ENCODE data around the gene CDT1.

The CDT1 gene

DNA sequence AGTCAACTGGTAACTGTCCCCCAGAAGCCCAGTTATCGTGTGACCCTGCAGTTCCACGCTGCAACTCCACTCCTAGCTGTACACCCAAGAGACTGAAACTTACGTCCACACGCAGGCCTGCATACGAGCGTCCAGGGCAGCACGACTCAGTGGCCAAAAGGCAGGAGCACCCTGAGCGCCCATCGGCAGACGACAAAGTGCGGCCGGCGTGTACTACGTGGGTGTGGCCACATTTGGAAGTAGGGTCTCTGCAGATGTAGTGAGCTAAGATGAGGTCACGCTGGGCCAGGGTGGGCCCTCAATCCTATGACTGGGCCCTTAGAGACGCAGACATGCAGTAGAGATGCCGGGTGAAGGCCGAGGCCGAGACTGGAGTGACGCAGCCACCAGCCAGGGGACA lies 39.7 kb downstream of the CDT1 start:
- TF ChIP-seq, protein P1, sequence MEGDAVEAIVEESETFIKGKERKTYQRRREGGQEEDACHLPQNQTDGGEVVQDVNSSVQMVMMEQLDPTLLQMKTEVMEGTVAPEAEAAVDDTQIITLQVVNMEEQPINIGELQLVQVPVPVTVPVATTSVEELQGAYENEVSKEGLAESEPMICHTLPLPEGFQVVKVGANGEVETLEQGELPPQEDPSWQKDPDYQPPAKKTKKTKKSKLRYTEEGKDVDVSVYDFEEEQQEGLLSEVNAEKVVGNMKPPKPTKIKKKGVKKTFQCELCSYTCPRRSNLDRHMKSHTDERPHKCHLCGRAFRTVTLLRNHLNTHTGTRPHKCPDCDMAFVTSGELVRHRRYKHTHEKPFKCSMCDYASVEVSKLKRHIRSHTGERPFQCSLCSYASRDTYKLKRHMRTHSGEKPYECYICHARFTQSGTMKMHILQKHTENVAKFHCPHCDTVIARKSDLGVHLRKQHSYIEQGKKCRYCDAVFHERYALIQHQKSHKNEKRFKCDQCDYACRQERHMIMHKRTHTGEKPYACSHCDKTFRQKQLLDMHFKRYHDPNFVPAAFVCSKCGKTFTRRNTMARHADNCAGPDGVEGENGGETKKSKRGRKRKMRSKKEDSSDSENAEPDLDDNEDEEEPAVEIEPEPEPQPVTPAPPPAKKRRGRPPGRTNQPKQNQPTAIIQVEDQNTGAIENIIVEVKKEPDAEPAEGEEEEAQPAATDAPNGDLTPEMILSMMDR (IDR thresholded peaks at IDR 0.05; ENCODE audit: control insufficient read depth, extremely low read depth, insufficient read depth), result no peak
- DNase-seq (ENCODE audit: low read depth), result no peak
- no peak overlapping the region for H3K4me3 ChIP-seq (ENCODE audit: low read depth, low read length)

DNA sequence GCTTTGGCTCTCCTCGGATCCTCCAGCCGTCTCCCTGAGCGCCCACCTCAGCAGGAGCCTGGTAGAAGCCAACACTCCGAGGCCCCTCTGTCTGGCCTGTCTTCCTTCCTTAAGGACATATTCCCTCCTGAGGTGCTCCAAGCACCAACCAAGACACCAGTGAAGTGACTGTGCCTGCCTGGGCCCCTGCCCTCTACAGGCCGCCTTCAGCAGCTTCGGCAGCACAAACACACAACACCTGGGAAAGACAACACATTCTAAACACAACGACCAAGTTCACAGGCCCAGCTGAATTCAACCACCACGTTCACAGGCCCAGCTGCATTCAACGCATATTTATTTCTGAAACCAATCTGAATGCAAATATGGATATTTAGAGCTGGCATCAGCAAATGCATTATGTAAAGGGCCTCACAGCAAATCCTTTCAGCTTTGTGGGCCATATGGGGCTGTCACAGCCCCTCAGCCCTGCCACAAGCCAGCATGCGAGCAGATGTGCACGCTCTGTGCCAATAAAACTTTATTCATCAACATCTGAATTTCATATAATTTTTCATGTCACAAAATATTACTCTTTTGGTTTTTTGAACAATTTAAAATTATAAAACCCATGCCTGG lies 40.9 kb downstream of the CDT1 start:
- TF ChIP-seq, protein P1 (IDR thresholded peaks at IDR 0.05; ENCODE audit: control insufficient read depth, extremely low read depth, insufficient read depth), result peak; percentile 56
- H3K4me3 ChIP-seq (ENCODE audit: low read depth, low read length), result no peak overlapping the region
- DNase-seq (ENCODE audit: low read depth), result no peak

DNA sequence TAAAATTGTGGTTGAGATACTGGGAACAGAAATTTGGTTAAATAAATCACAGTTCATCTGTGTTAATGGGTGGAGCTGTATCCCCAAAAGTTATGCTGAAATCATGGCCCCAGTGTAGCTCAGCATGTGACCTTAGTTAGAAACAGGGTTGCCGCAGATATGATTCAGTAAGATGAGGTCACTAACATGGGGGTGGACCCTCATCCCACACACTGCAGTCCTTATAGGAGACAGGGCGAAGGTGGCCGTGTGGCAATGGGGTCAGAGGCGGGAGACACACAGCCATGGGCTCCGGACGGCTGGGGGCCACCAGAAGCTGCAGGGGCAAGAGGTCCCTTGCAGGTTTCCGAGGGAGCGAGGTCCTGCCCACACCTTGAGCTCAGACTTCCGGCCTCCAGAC lies 42.5 kb downstream of the CDT1 start:
- no peak overlapping the region for H3K4me3 ChIP-seq (ENCODE audit: low read depth, low read length)
- TF ChIP-seq, protein P1 (IDR thresholded peaks at IDR 0.05; ENCODE audit: control insufficient read depth, extremely low read depth, insufficient read depth), result no peak
- DNase-seq (ENCODE audit: low read depth), result no peak

DNA sequence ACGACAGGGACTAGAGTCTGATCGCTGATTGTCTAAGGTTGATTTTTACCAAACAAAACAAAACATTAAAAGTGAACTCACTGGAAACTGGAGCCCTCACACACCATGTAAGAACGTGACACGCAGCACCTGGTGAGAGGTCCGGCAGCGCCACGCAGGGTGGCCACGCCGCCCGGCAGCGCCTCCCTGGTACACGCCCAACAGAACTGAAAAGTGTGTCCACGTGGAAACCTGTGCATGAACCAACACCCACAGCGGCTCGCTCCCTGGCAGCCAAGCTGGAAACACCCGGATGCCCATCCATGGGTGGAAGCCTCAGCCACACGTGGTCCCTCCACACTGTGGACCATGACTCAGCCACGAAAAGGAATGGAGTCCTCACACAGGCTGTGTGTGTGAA lies 44.1 kb downstream of the CDT1 start:
- TF ChIP-seq, protein P1 (IDR thresholded peaks at IDR 0.05; ENCODE audit: control insufficient read depth, extremely low read depth, insufficient read depth), result no peak
- DNase-seq (ENCODE audit: low read depth), result no peak
- no peak overlapping the region for H3K4me3 ChIP-seq (ENCODE audit: low read depth, low read length)

DNA sequence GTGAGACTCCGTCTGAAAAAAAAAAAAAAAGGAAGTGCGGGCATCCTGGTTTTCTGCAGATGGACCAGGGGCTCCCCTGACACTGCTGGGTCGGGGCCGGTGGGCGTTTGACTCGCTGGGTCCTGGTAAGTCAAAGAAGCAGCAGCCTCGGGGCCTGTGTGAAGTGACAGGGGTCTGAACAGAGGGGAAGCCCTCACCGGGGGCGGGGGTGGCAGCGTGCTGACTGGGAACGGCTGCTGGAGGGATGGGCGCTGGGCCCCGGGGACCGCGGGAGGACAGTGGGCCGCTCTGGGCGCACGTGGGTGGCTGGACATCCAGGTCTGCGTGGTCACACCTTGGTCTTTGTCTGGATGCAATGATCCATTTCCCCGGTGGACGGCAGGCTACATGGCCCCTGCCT lies 45.0 kb downstream of the CDT1 start:
- DNase-seq (ENCODE audit: low read depth), result no peak
- TF ChIP-seq, protein P1 (IDR thresholded peaks at IDR 0.05; ENCODE audit: control insufficient read depth, extremely low read depth, insufficient read depth), result no peak
- H3K4me3 ChIP-seq (ENCODE audit: low read depth, low read length), result no peak overlapping the region

DNA sequence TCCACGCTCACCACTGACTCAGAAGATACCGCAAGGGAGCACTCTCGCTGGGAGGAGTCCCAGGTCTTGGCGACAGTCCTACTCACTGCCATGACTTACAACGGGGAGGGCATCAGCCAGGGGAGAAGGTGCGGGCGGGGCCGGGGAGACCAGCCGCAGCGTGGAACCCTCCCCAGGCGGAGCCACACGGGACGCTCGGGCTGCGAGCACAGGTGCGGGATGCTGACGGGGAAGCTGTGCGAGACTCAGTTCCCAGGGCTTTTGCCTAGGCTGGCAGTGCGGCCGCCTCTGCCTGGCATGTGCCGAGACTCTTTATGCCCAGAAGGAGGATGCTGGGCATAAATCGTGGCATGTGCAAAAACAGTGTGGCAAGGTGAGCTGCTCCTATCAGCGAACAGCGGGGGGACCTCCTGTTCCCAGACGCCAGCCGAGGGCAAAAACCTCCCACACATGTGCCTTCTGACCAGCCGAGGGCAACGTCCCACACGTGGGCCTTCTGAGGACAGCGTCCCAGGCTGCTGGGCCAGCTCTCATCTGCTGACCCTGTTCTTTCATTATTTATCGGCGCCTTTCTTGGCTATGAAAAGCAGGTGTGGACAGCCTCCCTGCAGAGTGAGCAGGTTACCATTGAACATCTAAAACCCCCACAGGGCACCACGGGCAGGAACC lies 47.1 kb downstream of the CDT1 start:
- TF ChIP-seq, protein P1 (IDR thresholded peaks at IDR 0.05; ENCODE audit: control insufficient read depth, extremely low read depth, insufficient read depth), result no peak
- no peak overlapping the region for H3K4me3 ChIP-seq (ENCODE audit: low read depth, low read length)
- DNase-seq (ENCODE audit: low read depth), result no peak

DNA sequence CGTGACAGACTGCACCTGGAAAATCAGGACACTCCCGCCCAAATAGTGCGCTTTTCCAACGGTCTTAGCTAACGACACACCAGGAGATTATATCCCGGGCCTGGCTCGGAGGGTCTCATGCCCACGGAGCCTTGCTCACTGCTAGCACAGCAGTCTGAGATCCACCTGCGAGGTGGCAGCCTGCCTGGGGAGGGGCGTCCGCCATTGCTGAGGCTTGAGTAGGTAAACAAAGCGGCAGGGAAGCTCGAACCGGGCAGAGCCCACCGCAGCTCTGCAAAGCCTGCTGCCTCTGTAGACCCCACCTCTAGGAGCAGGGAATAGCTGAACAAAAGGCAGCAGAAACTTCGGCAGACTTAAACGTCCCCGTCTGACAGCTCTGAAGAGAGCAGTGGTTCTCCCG lies 48.0 kb downstream of the CDT1 start:
- DNase-seq (ENCODE audit: low read depth), result no peak
- TF ChIP-seq, protein P1 (IDR thresholded peaks at IDR 0.05; ENCODE audit: control insufficient read depth, extremely low read depth, insufficient read depth), result no peak
- no peak overlapping the region for H3K4me3 ChIP-seq (ENCODE audit: low read depth, low read length)

Data from LNCaP clone FGC (cell line).